SU-DHL-6 (cell line): ENCODE measurements around the gene CLMP.

Source experiments
- H2AFZ ChIP-seq: fragments of 200-600 bp; sonication (generic); 2 replicates; pipeline ENCODE4 v1.6.1; 2014; ENCODE audit warnings: low read depth, mild to moderate bottlenecking, moderate library complexity, mixed read lengths, antibody characterized with exemption, low read length; ENCODE audit not compliant: severe bottlenecking
- H3F3A ChIP-seq: fragments of 200-600 bp; shearing (Covaris generic); 2 replicates; pipeline ENCODE4 v1.6.0; 2016; ENCODE audit warnings: antibody characterized with exemption, mild to moderate bottlenecking; ENCODE audit not compliant: insufficient read depth
- H3K27ac ChIP-seq: fragments of 200-600 bp; sonication (generic); 2 replicates; pipeline ENCODE4 v1.5.1; 2016; ENCODE audit warnings: low read depth, mild to moderate bottlenecking, low read length, moderate library complexity, mixed read lengths
- H3K27me3 ChIP-seq: fragments of 200-600 bp; sonication (generic), shearing (Covaris generic); 2 replicates; pipeline ENCODE4 v1.6.0; 2014; ENCODE audit warnings: mild to moderate bottlenecking, low read length
- H3K36me3 ChIP-seq: fragments of 200-600 bp; sonication (generic); 2 replicates; pipeline ENCODE4 v1.6.1; 2014; ENCODE audit warnings: mild to moderate bottlenecking, low read length, mixed read lengths
- H3K4me2 ChIP-seq: fragments of 300-600, 200-600 bp; shearing (Covaris generic), sonication (generic); 2 replicates; pipeline ENCODE4 v1.6.0; 2014; ENCODE audit warnings: low read length, low read depth, mild to moderate bottlenecking; ENCODE audit not compliant: poor library complexity, severe bottlenecking
- H3K4me3 ChIP-seq: fragments of 200-600 bp; sonication (generic); 2 replicates; pipeline ENCODE4 v1.5.1; 2014; ENCODE audit warnings: antibody characterized with exemption, low read length, mild to moderate bottlenecking, mixed read lengths; ENCODE audit not compliant: insufficient read depth, poor library complexity, severe bottlenecking
- H3K79me2 ChIP-seq: fragments of 200-600 bp; sonication (generic); 2 replicates; pipeline ENCODE4 v1.6.1; 2014; ENCODE audit warnings: mild to moderate bottlenecking, low read length, moderate library complexity; ENCODE audit not compliant: insufficient read depth
- H3K9ac ChIP-seq: fragments of 200-600 bp; sonication (generic); 2 replicates; pipeline ENCODE4 v1.7.0; 2014; ENCODE audit warnings: mild to moderate bottlenecking, low read length
- H3K9me2 ChIP-seq: fragments of 200-600 bp; sonication (generic); replicated peaks from 2 replicates; pipeline ENCODE4 v1.6.1; 2014; ENCODE audit warnings: low read length; ENCODE audit not compliant: insufficient read depth
- H3K9me3 ChIP-seq: fragments of 200-600 bp; sonication (generic); 2 replicates; pipeline ENCODE4 v1.6.1; 2014; ENCODE audit warnings: low read length, mixed read lengths; ENCODE audit not compliant: insufficient read depth
- H4K20me1 ChIP-seq: fragments of 200-600 bp; sonication (generic); 2 replicates; pipeline ENCODE4 v1.6.1; 2014; ENCODE audit warnings: low read depth, mild to moderate bottlenecking, antibody characterized with exemption, low read length, moderate library complexity, mixed read lengths
- CTCF ChIP-seq: fragments of 200-600 bp; sonication (generic); IDR thresholded peaks from one replicate; pipeline ENCODE4 v1.5.1; 2017; ENCODE audit warnings: antibody characterized with exemption, mild to moderate bottlenecking, low read length, moderate library complexity; ENCODE audit not compliant: insufficient read depth, poor library complexity, severe bottlenecking
- EZH2phosphoT487 ChIP-seq: fragments of 200-600 bp; sonication (generic), shearing (Covaris generic); conservative IDR thresholded peaks from 2 replicates; pipeline ENCODE4 v1.6.1; 2018; ENCODE audit warnings: mild to moderate bottlenecking, antibody characterized with exemption, low read length, moderate library complexity, mixed read lengths

CLMP gene

GRCh38 chr11:123214396-123214795, 19.3 kb upstream of the CLMP start:
- Histone ChIP-seq H3F3A (no peaks in the 10 kb centered on the region), H3K4me3 (no peak overlapping the region), H3K27ac (no peak overlapping the region), H4K20me1 (no peaks in the 10 kb centered on the region), H3K27me3 (no peaks in the 10 kb centered on the region), H3K9ac (no peak overlapping the region), H3K9me2 (no peaks in the 10 kb centered on the region), H3K9me3 (no peaks in the 10 kb centered on the region), H3K36me3 (no peaks in the 10 kb centered on the region), H3K79me2 (no peaks in the 10 kb centered on the region), H2AFZ (no peak overlapping the region), H3K4me2 (no peak overlapping the region)
- TF ChIP-seq EZH2phosphoT487 (no peak), CTCF (no peak)

GRCh38 chr11:123213307-123213771, 18.3 kb upstream of the CLMP start:
- Histone ChIP-seq H3K4me3 (no peak overlapping the region), H3F3A (no peaks in the 10 kb centered on the region), H3K27ac (no peak overlapping the region), H3K9ac (no peak overlapping the region), H3K9me3 (no peaks in the 10 kb centered on the region), H3K27me3 (no peaks in the 10 kb centered on the region), H4K20me1 (no peaks in the 10 kb centered on the region), H3K36me3 (no peaks in the 10 kb centered on the region), H3K9me2 (no peaks in the 10 kb centered on the region), H3K79me2 (no peaks in the 10 kb centered on the region), H2AFZ (no peak overlapping the region), H3K4me2 (no peak overlapping the region)
- TF ChIP-seq CTCF = no peak
- TF ChIP-seq EZH2phosphoT487 = no peak

- Histone ChIP-seq H3K36me3 (no peaks in the 10 kb centered on the region), H2AFZ (no peak overlapping the region), H4K20me1 (no peaks in the 10 kb centered on the region), H3K27me3 (no peaks in the 10 kb centered on the region), H3K9me2 (no peaks in the 10 kb centered on the region), H3K9ac (no peak overlapping the region), H3K79me2 (no peaks in the 10 kb centered on the region), H3K9me3 (no peaks in the 10 kb centered on the region), H3K4me2 (no peak overlapping the region), H3F3A (no peaks in the 10 kb centered on the region), H3K4me3 (no peak overlapping the region), H3K27ac (no peak overlapping the region)
- TF ChIP-seq CTCF = no peak
- no peak for TF ChIP-seq EZH2phosphoT487
Observed at GRCh38 chr11:123212406-123212805, 17.4 kb upstream of the CLMP start.
